T-helper 17 cell (primary cell): ENCODE results near the gene MTNR1A. TPM values are rescaled to one million over a fixed set of nuclear protein-coding genes. Genes with fewer than 3 reads are reported as not detected.
A peak's percentile ranks its signal among the peaks of the same experiment; 100 is the strongest.

Source experiments
- ATAC-seq: fragments of 150-1000 bp; cut with Tn5 transposase; 2 replicates; pipeline ENCODE4 v1.10.0; 2021; ENCODE audit warnings: mild to moderate bottlenecking, moderate library complexity
- DNase-seq, 3 donors: peaks; one replicate each; pipeline versions ENCODE4 v3.0.0 to v3.0.0-alpha.2; 2020 to 2021
- H3K9me3 ChIP-seq: one replicate; pipeline ENCODE4 v1.7.0; 2013; ENCODE audit warnings: low read length, mild to moderate bottlenecking; ENCODE audit not compliant: control insufficient read depth, poor library complexity, severe bottlenecking
- H3K27ac Mint-ChIP-seq: one replicate; pipeline ENCODE4 v1.8.0; 2022; ENCODE audit warnings: mild to moderate bottlenecking, moderate library complexity, mixed read lengths
- H3K27me3 Mint-ChIP-seq: one replicate; pipeline ENCODE4 v1.8.0; 2022; ENCODE audit warnings: mixed read lengths
- H3K36me3 Mint-ChIP-seq: one replicate; pipeline ENCODE4 v1.8.0; 2022; ENCODE audit warnings: low read depth, mixed read lengths
- H3K4me1 Mint-ChIP-seq: one replicate; pipeline ENCODE4 v1.8.0; 2022; ENCODE audit warnings: mild to moderate bottlenecking, mixed read lengths
- H3K4me3 Mint-ChIP-seq: one replicate; pipeline ENCODE4 v1.8.0; 2022; ENCODE audit warnings: mild to moderate bottlenecking, moderate library complexity, mixed read lengths
- total RNA-seq, 4 donors: library from RNA in 2 of 4; stranded (reverse) in 2 of 4; gene quantifications; one replicate each; pipeline ENCODE4 v1.2.3 and lab custom pipeline; 2022 to 2026

Gene MTNR1A
- total RNA-seq, 2 donors from 2014 or later: not detected

DNA sequence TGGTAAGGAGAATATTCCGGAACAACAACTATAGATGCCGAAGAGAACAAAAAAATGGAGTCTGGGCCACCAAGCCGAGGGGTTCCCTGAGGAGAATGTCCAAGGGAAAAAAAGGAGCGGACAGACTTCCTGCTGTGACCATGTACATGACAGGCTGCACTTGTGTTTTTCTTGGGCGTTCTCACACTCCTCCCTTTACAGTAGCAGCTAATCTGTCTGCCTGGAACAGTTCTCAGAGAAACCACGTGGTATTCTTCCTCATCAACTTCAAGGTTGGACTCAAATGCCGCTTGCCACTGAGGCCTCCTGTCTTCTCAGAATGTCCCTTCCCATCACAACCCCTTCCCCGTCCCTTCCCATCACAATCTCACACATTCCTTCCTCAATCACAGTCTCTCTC is 30.8 kb upstream of the MTNR1A start:
- Mint-ChIP-seq H3K27ac (no peak overlapping the region), H3K36me3 (no peaks in the 10 kb centered on the region), H3K4me1 (peaks cover 4% of the 10 kb centered on the region), H3K4me3 (no peak overlapping the region), H3K27me3 (peaks cover 7% of the 10 kb centered on the region)
- ATAC-seq: no peak
- no peak for DNase-seq
- H3K9me3 ChIP-seq: no peaks in the 10 kb centered on the region

DNA sequence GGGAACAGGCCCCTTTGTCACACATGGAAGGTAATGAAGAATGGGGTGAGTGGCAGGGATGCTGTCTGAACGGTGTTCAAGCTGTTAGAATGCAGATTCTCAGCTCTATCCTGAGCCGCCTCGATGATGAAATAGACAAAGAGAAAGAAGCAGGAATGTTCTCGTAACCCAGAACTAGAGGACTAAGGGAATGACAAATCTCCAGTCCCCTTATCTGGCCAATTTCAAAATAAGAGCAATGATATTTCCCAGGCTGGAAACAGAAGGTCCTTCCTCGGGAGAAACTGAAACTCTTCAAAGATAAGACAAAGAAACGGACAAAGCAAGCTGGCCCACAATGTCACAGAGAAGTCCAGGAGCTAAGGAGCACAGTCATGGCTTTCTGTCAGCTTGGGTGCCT is 29.5 kb upstream of the MTNR1A start:
- Mint-ChIP-seq H3K36me3 (no peaks in the 10 kb centered on the region), H3K4me3 (no peak overlapping the region), H3K27ac (no peak overlapping the region), H3K4me1 (peaks cover 4% of the 10 kb centered on the region), H3K27me3 (peaks cover 7% of the 10 kb centered on the region)
- no peaks in the 10 kb centered on the region for H3K9me3 ChIP-seq
- DNase-seq (no peak), ATAC-seq (no peak)

DNA sequence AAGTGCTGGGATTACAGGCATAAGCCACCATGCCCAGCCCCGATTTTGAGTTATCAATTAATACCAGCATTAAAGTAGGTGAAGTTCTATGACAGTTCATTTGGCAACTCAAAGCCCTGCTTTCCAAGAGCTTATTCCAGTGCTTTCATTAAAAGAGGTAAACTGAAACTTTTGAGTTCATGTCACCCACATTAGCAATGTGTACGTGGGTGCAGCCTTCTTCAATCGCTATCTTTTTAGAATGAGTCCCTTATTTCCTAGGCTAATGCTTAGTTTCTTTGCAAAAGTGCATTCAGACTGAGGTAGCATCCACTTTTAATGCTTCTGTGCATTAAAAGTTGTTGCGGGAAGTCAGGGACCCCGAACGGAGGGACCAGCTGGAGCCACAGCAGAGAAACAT is 26.1 kb upstream of the MTNR1A start:
- peaks cover 4% of the 10 kb centered on the region for H3K4me1 Mint-ChIP-seq
- H3K36me3 Mint-ChIP-seq: no peaks in the 10 kb centered on the region
- DNase-seq (no peak), ATAC-seq (no peak)
- H3K27me3 Mint-ChIP-seq: peaks cover 7% of the 10 kb centered on the region
- H3K27ac Mint-ChIP-seq: no peak overlapping the region
- H3K9me3 ChIP-seq: no peaks in the 10 kb centered on the region
- no peak overlapping the region for H3K4me3 Mint-ChIP-seq

DNA sequence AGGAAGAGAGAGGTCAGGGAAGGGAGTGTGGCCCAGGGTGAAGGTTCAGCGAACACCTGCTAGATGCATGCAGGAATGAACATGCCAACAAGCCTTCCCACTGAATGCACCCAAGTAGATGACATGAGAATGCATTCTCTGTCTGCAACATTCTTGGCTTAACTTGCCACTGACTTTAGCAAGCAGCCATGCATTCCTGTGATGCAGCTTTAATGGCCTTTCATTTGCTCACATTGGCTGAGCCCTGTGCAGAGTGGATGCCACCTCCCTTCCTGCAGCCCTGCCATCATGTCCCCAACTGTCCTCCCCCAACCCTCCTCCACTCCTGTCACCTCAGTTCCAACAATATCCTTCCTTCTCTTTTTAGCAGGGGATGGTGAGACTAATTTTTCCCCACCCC is 25.3 kb upstream of the MTNR1A start:
- H3K36me3 Mint-ChIP-seq: no peaks in the 10 kb centered on the region
- H3K4me3 Mint-ChIP-seq: no peak overlapping the region
- H3K27me3 Mint-ChIP-seq: peaks cover 7% of the 10 kb centered on the region
- no peak for ATAC-seq
- H3K27ac Mint-ChIP-seq: no peak overlapping the region
- no peak for DNase-seq
- H3K4me1 Mint-ChIP-seq: peaks cover 4% of the 10 kb centered on the region
- H3K9me3 ChIP-seq: no peaks in the 10 kb centered on the region

DNA sequence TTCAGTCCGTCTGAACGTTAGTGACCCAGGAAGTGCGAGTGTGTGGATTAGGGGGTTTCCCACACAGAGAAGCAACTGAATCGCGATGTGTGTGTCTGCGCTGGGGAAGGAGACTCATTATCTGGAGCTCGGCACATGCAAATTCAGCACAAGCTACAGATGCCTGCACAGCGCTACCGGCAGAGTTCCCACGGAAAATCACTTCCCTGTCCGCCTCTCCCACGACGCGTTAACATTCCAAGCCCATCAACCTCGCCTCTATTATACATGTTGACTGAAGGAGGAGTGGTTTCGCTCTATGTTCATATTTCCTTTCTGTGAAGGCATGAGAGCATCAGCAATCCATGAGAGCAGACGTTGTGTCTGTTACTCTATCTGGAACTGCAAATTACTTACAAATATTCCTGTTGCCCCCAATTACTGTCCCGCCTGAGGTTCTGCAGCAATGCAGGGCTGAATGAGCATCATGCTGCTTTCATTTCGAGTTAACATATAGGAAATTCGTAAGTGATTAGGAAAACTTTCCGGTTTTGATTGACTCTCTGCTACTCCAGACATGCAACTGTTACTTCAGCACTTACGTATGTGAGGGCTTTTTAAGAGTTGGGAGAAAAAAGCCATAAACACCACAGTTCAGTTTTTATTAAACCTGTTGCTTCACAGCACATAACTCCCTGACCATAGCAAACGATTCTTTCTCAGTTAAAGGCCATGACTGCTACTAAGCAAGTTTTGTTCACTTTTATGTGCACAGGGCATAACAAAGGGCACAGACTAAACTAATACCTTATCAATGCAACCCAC is 15.0 kb upstream of the MTNR1A start:
- Mint-ChIP-seq H3K4me3 (no peak overlapping the region), H3K36me3 (peaks cover 2% of the 10 kb centered on the region), H3K27ac (no peak overlapping the region), H3K4me1 (no peaks in the 10 kb centered on the region), H3K27me3 (peaks cover 16% of the 10 kb centered on the region)
- no peak for ATAC-seq
- DNase-seq: no peak
- no peaks in the 10 kb centered on the region for H3K9me3 ChIP-seq

DNA sequence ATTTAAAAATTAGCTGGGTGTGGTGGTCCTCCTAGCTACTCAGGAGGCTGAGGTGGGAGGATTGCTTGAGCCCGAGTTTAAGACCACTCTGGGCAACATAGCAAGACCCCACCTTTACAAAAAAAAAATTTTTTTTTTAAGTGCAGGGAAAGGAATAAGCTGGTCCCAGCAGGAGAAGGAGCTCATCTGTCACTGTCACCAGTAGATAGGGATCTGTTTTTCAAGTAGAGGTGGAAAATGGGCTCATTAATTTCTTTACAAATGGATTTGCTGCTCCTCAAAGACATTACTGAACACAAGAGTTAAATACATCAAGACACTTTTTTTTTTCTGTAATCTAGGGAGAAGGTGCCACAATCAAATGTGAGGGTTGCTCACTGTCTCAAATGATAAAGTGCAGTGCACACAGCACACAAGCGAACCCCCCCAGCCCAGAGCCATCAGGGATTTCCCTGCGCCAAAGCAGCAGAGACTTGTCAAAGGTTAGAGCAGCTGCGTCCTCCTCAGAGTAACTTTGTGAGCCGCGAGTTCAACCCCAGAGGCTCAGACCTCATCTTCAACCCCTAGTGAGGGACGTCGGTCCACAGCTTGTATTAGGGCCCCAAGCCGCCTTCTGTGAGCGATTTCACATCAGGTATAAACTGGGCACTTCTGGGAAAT is 14.3 kb upstream of the MTNR1A start:
- H3K9me3 ChIP-seq: no peaks in the 10 kb centered on the region
- Mint-ChIP-seq H3K4me1 (no peaks in the 10 kb centered on the region), H3K27me3 (peaks cover 20% of the 10 kb centered on the region), H3K27ac (no peak overlapping the region), H3K36me3 (peaks cover 2% of the 10 kb centered on the region), H3K4me3 (no peak overlapping the region)
- ATAC-seq (no peak), DNase-seq (no peak)

DNA sequence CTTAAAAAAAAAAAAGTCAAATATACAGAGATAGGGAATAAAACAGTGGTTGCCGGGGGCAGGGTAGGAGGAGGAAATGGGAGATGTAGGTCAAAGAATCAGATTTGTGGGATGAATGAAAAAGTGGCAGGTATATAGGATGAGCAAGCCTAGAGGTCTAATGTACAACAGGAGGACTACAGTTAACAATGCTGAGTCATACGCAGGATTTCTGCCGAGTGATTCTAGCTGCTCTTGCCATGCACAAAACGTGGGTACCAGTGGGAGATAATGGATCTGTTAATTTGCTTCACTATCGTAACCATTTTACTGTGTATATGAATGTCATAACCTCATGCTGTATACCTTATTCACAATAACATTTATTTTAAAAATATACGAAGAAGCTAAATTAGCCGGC is 10.7 kb upstream of the MTNR1A start:
- H3K27ac Mint-ChIP-seq: no peak overlapping the region
- H3K9me3 ChIP-seq: no peaks in the 10 kb centered on the region
- ATAC-seq (no peak), DNase-seq (no peak)
- H3K4me1 Mint-ChIP-seq: no peaks in the 10 kb centered on the region
- peaks cover 18% of the 10 kb centered on the region for H3K27me3 Mint-ChIP-seq
- H3K4me3 Mint-ChIP-seq: no peak overlapping the region
- peaks cover 2% of the 10 kb centered on the region for H3K36me3 Mint-ChIP-seq

DNA sequence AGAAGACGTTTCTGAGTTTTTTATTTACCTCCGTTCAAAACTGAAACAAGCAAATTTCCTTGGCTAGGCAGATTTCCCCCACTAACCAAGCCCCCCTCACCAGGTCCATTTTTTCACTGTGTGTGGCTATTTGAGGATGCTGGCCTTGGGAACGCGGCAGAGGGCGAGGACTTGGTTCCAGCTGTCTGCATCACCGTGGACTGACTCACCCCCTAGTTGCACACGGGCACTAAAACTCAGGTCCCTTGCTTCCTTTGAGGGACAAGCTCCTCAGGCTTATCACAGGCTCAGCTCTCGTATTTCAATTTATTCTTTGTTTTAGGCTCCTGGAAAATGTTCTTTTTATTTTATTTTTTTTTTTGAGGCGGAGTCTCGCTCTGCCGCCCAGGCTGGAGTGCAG is 8.4 kb upstream of the MTNR1A start:
- Mint-ChIP-seq H3K27ac (no peak overlapping the region), H3K36me3 (no peaks in the 10 kb centered on the region), H3K4me1 (no peaks in the 10 kb centered on the region), H3K27me3 (peaks cover 10% of the 10 kb centered on the region), H3K4me3 (no peak overlapping the region)
- ATAC-seq (no peak), DNase-seq (no peak)
- H3K9me3 ChIP-seq: no peaks in the 10 kb centered on the region

DNA sequence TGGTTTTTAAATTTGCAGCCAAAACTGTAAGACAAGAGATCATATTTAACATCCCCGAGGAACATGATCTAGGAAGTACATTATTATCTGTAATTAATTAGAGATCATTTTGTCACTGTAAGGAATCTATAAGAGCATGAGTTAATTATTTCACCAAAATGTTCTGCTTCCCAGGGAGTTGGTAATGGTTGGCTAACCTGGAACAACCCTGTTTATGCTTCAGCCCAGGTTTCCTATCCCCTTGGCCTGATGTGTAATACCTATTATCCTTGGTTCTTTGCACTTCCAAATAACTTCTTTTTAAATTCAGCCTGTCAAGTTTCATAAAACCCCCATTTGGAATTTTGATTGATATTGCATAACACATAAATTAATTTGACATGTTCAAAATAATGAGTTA is 6.4 kb upstream of the MTNR1A start:
- Mint-ChIP-seq H3K27me3 (peaks cover 10% of the 10 kb centered on the region), H3K36me3 (no peaks in the 10 kb centered on the region), H3K4me1 (no peaks in the 10 kb centered on the region), H3K27ac (no peak overlapping the region), H3K4me3 (no peak overlapping the region)
- H3K9me3 ChIP-seq: no peaks in the 10 kb centered on the region
- DNase-seq (no peak), ATAC-seq (no peak)

DNA sequence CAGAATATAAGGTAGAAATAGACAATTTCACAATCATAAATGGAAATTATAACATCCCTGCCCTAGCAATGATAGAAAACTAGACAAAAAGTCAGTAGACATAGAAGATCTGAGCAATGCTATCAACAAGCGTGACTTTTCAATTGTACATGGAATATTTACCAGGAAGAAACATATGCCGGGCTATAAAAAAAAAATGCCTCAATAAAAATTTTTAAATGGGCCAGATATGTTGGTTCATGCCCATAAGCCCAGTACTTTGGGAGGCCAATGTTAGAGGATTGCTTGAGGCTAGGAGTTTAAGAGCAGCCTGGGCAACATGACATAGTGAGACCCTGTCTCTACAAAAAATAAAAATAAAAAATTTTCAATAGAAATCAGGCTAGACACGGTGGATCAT is 5.3 kb upstream of the MTNR1A start:
- DNase-seq (no peak), ATAC-seq (no peak)
- H3K4me1 Mint-ChIP-seq: no peaks in the 10 kb centered on the region
- H3K36me3 Mint-ChIP-seq: no peaks in the 10 kb centered on the region
- peaks cover 11% of the 10 kb centered on the region for H3K27me3 Mint-ChIP-seq
- peak overlapping the region; percentile 10 for H3K27ac Mint-ChIP-seq
- no peak overlapping the region for H3K4me3 Mint-ChIP-seq
- H3K9me3 ChIP-seq: no peaks in the 10 kb centered on the region

DNA sequence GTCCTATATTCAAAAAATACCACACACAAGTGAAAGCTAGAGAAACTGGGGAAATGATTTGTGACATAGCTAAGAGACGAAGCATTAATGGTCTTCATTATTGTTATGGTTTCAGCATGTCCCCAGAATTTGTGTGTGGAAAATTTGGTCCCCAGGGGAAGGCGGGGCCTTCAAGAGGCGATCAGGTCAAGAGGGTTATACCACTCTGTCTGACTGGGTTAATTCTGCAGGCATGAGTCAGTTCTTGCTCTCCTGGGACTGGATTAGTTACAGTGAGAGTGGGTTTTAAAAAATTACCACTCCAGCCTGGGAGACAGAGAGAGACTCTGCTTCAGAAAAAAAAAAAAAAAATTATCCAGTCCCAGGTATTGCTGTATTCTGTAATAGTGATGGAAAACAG is 2.1 kb upstream of the MTNR1A start:
- Mint-ChIP-seq H3K27ac (no peak overlapping the region), H3K27me3 (peaks cover 21% of the 10 kb centered on the region), H3K4me1 (no peaks in the 10 kb centered on the region), H3K36me3 (no peaks in the 10 kb centered on the region), H3K4me3 (no peak overlapping the region)
- no peaks in the 10 kb centered on the region for H3K9me3 ChIP-seq
- DNase-seq: no peak
- no peak for ATAC-seq

DNA sequence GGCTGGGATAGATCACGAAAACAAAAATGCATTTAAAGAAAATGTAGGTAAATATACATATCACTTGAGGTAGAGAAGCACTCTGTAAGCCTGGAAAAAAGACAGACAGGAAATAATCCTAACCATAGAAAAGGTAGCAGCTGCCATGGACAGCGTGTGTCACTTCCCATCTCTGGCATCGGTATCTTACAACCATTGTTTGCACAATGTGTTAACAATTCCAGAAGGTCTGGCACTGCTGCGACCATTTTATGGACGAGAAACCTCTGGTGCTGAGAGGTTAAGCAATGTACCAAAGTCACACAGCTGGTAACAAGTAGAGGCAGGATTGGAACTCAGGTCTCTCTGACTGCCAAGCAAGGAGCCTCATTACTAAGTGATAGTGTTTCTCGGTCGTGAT is 1.7 kb upstream of the MTNR1A start:
- Mint-ChIP-seq H3K36me3 (no peaks in the 10 kb centered on the region), H3K27ac (no peak overlapping the region)
- H3K9me3 ChIP-seq: no peaks in the 10 kb centered on the region

DNA sequence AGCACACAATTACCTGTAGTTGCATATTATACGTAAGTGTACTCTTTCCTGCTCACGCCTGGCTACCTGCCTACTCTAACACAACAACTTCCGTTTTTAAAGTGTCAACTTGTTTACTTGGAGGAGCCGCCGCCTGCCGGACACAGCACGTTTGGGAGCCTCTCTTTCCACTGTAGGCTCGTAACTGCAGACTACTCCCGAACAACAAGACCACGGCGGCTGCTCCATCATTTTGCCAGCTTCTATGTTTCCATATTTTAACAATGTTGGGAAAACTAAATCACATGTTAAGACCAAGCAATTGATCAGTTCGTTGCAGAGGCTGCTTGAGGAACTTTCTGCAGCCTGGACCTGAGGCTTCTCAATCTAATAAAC is 841 bp downstream of the MTNR1A start:
- Mint-ChIP-seq H3K4me3 (no peak overlapping the region), H3K27ac (no peak overlapping the region), H3K36me3 (no peaks in the 10 kb centered on the region), H3K4me1 (no peaks in the 10 kb centered on the region), H3K27me3 (peaks cover 23% of the 10 kb centered on the region)
- ATAC-seq: no peak
- no peaks in the 10 kb centered on the region for H3K9me3 ChIP-seq
- DNase-seq: no peak

More for the DNA sequence above, 1.7 kb upstream of the MTNR1A start:
- ATAC-seq (no peak), DNase-seq (no peak)
- Mint-ChIP-seq H3K27me3 (peaks cover 23% of the 10 kb centered on the region), H3K4me3 (no peak overlapping the region), H3K4me1 (no peaks in the 10 kb centered on the region)

DNA sequence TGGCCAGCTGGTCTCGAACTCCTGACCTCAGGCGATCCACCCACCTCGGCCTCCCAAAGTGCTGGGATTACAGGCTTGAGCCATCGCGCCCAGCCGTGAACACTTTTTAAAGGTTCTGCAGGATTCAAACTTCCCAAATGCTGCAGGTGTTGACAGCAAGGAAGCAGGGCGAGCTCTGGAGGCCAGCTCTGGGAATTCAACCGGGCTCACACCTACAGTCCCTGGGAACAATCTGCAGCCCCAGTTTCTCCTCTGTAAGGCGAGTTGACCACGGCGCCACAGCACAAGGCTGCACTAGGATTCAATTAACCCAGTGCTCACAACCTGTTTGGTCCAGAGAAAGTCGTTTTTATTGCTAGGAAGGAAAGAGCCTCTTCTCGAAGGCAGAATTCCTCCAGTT is 1.6 kb downstream of the MTNR1A start:
- Mint-ChIP-seq H3K27me3 (peaks cover 23% of the 10 kb centered on the region), H3K36me3 (no peaks in the 10 kb centered on the region), H3K4me3 (no peak overlapping the region), H3K27ac (no peak overlapping the region), H3K4me1 (no peaks in the 10 kb centered on the region)
- no peaks in the 10 kb centered on the region for H3K9me3 ChIP-seq
- ATAC-seq (no peak), DNase-seq (no peak)
